ENCODE data around the gene XPO5. TPM values are rescaled to one million over a fixed set of nuclear protein-coding genes. Genes with fewer than 3 reads are reported as not detected.

Gene XPO5
- total and polyA plus RNA-seq, 2 experiments from 2014 or later = 28.5 to 95.2 TPM

DNA sequence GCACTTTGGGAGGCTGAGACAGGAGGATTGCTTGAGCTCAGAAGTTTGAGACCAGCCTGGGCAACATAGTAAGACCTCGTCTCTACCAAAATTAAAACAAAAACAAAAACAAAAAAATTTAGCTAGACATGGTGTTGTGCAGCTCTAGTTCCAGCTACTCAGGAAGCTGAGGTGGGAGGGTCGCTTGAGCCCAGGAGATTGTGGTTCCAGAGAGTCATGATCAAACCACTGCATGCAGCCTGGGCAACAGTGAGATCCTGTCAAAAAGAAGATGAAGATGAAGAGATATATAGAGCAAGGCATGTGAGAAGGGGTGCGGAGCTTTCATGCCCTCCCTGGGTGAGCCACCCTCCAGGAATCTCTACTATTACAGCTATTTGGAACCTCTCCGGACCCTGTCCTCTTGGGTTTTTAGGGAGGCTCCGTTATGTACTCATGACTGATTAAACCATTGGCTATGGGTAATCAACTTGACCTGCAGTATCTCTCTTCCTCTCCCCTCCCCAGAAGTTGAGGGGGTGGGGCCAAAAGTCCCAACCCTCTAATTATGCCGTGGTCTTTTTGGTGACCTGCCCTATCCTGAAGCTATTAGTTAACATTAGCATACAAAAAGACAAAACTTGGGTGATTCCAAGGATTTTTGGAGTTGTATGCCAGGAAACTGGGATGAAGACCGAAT is 9.2 kb upstream of the XPO5 start:
- Mint-ChIP-seq H3K9me3 (peaks cover 6% of the 10 kb centered on the region; the same call in 1 of the 3 replicates), H3K36me3 (ENCODE audit: low read depth) (peaks cover 57% of the 10 kb centered on the region), H3K27ac (no peak overlapping the region), H3K27me3 (ENCODE audit: insufficient read depth, low read depth, poor library complexity) (no peaks in the 10 kb centered on the region), H3K4me1 (no peaks in the 10 kb centered on the region), H3K4me3 (no peak overlapping the region)
- no peaks in the 10 kb centered on the region for H3K9me2 ChIP-seq (ENCODE audit: insufficient read depth)
- 0 out of 2 replicates have a peak overlapping the region, but pooled peaks have one; percentile 32 for H3K27ac ChIP-seq (ENCODE audit: low read depth)
- H3K36me3 ChIP-seq (ENCODE audit: insufficient read depth) = peaks cover 22% of the 10 kb centered on the region; the same call in 1 of the 2 replicates
- ATAC-seq (no peak), DNase-seq (ENCODE audit: low spot score) (no peak)
- TF ChIP-seq, protein P1, sequence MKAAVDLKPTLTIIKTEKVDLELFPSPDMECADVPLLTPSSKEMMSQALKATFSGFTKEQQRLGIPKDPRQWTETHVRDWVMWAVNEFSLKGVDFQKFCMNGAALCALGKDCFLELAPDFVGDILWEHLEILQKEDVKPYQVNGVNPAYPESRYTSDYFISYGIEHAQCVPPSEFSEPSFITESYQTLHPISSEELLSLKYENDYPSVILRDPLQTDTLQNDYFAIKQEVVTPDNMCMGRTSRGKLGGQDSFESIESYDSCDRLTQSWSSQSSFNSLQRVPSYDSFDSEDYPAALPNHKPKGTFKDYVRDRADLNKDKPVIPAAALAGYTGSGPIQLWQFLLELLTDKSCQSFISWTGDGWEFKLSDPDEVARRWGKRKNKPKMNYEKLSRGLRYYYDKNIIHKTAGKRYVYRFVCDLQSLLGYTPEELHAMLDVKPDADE (IDR thresholded peaks at IDR 0.05) = no peak
- TF ChIP-seq ZNF331 (CRISPR knock-in tag; IDR thresholded peaks at IDR 0.05; ENCODE audit: low read depth) = no peak
- TF ChIP-seq EZH2 (IDR thresholded peaks at IDR 0.05; ENCODE audit: low read depth, unreplicated experiment) = no peak
- TF ChIP-seq, protein P2, sequence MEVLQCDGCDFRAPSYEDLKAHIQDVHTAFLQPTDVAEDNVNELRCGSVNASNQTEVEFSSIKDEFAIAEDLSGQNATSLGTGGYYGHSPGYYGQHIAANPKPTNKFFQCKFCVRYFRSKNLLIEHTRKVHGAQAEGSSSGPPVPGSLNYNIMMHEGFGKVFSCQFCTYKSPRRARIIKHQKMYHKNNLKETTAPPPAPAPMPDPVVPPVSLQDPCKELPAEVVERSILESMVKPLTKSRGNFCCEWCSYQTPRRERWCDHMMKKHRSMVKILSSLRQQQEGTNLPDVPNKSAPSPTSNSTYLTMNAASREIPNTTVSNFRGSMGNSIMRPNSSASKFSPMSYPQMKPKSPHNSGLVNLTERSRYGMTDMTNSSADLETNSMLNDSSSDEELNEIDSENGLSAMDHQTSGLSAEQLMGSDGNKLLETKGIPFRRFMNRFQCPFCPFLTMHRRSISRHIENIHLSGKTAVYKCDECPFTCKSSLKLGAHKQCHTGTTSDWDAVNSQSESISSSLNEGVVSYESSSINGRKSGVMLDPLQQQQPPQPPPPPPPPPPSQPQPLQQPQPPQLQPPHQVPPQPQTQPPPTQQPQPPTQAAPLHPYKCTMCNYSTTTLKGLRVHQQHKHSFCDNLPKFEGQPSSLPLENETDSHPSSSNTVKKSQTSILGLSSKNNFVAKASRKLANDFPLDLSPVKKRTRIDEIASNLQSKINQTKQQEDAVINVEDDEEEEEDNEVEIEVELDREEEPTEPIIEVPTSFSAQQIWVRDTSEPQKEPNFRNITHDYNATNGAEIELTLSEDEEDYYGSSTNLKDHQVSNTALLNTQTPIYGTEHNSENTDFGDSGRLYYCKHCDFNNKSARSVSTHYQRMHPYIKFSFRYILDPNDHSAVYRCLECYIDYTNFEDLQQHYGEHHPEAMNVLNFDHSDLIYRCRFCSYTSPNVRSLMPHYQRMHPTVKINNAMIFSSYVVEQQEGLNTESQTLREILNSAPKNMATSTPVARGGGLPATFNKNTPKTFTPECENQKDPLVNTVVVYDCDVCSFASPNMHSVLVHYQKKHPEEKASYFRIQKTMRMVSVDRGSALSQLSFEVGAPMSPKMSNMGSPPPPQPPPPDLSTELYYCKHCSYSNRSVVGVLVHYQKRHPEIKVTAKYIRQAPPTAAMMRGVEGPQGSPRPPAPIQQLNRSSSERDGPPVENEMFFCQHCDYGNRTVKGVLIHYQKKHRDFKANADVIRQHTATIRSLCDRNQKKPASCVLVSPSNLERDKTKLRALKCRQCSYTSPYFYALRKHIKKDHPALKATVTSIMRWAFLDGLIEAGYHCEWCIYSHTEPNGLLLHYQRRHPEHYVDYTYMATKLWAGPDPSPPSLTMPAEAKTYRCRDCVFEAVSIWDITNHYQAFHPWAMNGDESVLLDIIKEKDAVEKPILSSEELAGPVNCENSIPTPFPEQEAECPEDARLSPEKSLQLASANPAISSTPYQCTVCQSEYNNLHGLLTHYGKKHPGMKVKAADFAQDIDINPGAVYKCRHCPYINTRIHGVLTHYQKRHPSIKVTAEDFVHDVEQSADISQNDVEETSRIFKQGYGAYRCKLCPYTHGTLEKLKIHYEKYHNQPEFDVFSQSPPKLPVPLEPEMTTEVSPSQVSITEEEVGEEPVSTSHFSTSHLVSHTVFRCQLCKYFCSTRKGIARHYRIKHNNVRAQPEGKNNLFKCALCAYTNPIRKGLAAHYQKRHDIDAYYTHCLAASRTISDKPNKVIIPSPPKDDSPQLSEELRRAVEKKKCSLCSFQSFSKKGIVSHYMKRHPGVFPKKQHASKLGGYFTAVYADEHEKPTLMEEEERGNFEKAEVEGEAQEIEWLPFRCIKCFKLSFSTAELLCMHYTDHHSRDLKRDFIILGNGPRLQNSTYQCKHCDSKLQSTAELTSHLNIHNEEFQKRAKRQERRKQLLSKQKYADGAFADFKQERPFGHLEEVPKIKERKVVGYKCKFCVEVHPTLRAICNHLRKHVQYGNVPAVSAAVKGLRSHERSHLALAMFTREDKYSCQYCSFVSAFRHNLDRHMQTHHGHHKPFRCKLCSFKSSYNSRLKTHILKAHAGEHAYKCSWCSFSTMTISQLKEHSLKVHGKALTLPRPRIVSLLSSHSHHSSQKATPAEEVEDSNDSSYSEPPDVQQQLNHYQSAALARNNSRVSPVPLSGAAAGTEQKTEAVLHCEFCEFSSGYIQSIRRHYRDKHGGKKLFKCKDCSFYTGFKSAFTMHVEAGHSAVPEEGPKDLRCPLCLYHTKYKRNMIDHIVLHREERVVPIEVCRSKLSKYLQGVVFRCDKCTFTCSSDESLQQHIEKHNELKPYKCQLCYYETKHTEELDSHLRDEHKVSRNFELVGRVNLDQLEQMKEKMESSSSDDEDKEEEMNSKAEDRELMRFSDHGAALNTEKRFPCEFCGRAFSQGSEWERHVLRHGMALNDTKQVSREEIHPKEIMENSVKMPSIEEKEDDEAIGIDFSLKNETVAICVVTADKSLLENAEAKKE (CRISPR knock-in tag; IDR thresholded peaks at IDR 0.05) = no peak
- no peak for TF ChIP-seq JUNB (IDR thresholded peaks at IDR 0.05; ENCODE audit: unreplicated experiment)
- TF ChIP-seq STAT1 (IDR thresholded peaks at IDR 0.05; ENCODE audit: unreplicated experiment) = no peak
- no peak for TF ChIP-seq ZNF114 (CRISPR knock-in tag; IDR thresholded peaks at IDR 0.05)
- no peaks in the 10 kb centered on the region for H4K20me1 ChIP-seq (replicated peaks; ENCODE audit: insufficient read depth)
- no peaks in the 10 kb centered on the region for H3K27me3 ChIP-seq (ENCODE audit: insufficient read depth)
- H3K4me1 ChIP-seq (ENCODE audit: insufficient read depth) = no peaks in the 10 kb centered on the region
- no peak overlapping the region for H3K4me3 ChIP-seq
- H3K4me2 ChIP-seq = no peak overlapping the region
- no peak overlapping the region for H2AFZ ChIP-seq
- no peaks in the 10 kb centered on the region for H3F3A ChIP-seq (replicated peaks; ENCODE audit: low read depth)
- peaks cover 7% of the 10 kb centered on the region; the same call in 1 of the 2 replicates for H3K79me2 ChIP-seq (replicated peaks; ENCODE audit: insufficient read depth)
